GM21360 (cell line): ENCODE measurements around the gene ASB5.
"Not testable (repeated sequence)": the region's sequence is repeated elsewhere in the genome, so short reads cannot be mapped to it uniquely, and the experiment has no call there.

ENCODE experiments used
- ATAC-seq: cut with Tn5 transposase; IDR thresholded peaks from one replicate; pipeline ENCODE4 v1.9.1; 2021; ENCODE audit warnings: mild to moderate bottlenecking, moderate library complexity; ENCODE audit not compliant: unreplicated experiment

ASB5 gene

DNA sequence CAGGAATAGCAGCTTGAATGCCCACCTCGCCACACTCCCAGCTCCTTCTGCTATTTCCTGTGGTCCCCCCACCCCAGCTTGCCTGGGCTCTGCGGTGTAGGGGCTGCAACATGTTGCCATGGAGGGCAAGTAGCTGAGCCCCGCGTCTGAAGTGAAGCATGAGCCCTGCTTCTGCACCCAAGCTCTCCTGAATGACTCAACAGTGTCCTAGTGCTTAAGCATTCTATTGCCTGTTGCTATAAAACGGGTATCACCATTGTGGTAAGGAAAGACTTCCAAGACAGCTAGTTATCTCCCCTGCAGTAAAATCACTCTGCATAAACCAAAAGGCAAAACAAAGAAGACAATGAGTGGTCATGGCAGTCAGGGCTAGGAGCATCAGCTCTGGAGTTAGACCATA is 42.3 kb downstream of the ASB5 start:
- no peak for ATAC-seq

DNA sequence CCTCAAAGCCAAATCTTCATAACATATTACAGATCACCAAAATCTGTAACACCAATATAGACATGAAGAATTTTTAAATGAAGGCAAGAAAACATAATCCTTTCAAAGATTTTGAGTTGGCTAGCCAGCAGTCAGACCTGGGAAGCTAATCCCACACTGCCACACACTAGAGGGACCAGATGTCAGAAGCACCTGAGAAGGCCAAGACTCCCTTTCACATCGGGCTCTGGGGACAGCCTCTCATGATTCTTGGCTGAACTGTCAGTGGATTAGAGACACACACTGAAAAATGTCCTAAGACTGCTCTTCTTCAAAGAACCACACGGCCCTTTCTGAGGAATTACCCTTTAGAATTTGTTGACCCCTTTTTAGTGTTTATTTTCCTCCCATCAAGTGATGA is 45.5 kb downstream of the ASB5 start:
- no peak for ATAC-seq

DNA sequence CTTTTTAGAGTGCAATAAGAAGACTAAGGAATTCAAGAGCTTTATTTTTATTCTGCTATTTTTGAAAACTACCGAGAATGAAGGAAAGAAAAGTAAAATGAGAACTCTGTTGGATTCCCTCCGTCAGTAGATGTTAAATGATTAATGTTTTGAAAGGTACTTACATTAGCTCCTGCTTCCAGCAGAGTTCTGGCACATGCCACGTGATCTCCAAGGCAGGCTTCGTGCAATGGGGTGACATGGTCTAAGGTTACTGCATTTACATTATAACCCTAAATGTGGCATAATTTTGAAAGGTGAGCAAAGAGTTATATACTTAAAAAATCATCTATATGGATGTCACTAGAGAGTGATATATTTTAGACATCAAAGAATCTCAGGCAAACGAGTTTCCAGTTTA is 46.9 kb downstream of the ASB5 start:
- ATAC-seq: no peak

DNA sequence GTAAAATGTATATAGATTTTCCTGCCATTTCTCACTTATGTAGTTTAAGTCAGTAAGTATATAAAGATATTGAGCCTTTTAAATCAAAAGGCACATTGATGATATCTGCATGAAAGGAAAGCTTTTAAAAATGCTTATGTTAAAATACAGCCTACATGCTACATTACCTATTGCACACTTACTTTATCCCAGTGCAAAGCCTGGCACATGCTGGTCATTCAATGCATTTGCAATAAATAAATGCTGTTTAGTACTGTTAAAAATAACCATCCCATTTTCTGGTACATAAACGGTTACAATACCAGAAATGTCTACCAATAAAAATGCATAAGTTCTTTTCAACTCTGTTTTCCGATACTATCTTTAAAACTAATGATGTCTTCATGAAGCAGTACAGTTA is 51.5 kb downstream of the ASB5 start:
- no peak for ATAC-seq

DNA sequence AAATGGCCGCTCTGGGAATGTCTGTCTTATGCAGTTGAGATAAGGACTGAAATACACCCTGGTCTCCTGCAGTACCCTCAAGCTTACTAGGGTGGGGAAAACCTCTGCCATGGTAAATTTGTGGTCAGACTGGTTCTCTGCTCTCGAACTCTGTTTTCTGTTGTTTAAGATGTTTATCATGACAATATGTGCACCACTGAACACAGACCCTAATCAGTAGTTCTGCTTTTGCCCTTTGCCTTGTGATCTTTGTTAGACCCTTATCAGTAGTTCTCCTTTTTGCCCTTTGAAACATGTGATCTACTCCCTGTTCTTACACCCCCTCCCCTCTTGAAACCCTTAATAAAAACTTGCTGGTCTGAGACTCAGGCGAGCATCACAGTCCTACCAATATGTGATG is 56.7 kb downstream of the ASB5 start:
- ATAC-seq: not testable (repeated sequence)

DNA sequence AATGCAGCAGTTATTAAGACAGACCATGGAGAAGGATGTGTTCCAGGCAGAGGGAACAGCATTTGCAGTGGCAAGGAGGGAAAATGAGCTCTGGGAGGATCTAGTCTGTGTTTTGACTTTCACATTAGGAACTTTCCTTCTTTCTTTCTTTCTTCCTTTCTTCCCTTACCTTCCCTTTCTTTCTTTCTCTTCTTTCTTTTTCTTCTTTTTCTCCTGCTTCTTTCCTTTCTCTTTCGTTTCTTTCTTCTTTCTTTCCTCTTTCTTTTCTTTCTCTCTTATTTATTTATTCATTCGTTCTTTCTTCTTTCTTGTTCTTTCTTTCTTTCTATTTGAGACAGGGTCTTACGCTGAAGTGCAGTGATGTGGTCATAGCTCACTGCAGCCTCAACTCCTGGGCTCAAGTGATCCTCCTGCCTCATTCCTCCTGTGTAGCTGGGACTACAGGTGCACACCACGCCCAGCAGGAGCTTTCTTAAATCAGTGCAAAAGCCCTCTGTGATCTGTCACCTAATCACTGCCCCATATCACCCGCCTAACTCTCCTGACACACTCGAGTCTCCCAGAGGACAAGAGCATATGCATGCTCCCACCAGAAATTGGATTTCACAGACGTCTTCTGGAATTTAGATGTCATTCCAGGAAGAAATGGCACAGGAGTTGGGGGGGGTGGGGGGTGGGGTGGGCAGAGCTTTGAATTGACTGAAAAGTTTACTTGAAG is 58.3 kb downstream of the ASB5 start:
- ATAC-seq: no peak

DNA sequence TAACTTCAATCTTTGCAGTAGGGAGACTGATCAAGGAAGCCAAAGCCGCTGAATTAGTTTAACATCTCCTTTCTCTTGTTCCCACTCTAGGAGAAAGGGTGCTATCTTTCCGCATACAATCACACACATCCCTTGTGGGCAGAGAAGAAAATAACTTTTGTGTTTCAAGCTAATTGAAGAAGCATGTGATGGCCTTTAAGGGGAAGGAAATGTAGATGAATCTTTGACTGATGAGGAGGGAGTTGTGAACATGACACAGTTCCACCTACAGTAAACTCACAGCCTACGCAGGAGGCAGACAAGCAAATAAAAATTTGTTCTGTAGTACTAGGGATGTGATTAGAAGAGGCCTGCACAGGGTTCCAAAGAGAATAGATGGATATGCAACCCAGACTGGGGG is 58.9 kb downstream of the ASB5 start:
- ATAC-seq: no peak

DNA sequence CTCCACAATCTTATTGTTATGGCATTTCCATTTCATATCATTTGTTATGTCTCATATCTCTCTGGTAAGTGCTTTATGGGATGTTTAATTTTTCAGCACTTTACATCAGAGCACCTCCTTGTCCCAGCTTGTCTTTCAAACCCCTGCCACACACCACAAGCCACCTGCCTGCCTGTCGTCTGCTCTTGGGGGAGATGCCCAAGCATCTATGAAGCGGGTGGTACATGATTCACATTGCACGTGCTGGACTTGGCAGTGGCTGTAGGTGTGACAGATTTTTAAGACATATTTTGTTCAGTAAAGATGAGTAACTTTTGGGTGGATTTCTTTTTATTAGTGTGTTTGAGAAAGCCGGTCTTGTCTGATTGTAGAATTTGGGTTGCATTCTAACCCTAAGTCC is 59.5 kb downstream of the ASB5 start:
- ATAC-seq: no peak

DNA sequence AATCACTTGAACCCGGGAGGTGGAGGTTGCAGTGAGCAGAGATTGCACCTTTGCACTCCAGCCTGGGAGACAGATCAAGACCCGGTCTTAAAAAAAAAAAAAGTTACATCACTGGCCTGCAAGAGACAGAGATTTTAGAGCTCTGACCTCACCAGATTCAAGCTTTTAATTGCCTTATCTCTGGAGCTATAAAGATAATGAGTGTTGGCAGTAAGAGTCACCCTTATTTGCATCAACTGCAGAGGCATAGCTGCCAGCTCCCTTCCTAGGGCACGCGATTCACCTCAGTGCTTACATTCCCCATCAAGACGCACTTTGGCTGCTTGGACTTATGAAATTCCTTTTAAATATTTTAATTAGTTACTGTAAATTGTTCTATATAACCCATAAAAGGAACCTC is 61.2 kb downstream of the ASB5 start:
- no peak for ATAC-seq

DNA sequence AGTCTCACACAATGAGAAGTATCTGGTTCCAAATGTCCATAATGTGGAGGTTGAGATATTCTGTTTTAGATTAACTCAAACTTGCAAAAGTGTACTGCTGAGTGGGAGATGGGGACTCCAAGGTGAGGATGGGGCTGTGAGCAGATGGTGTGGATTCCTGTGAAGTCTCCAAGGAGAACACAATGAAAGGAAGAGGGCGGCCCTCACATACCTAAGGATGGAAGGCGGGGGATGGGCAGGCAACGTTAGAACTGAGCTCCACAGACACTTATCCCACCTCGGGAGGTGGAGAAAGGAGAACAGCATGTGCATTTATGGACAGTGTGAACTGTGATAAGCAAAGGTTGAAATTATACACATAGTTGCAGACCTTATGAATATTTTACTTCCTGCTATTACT is 63.7 kb downstream of the ASB5 start:
- no peak for ATAC-seq

DNA sequence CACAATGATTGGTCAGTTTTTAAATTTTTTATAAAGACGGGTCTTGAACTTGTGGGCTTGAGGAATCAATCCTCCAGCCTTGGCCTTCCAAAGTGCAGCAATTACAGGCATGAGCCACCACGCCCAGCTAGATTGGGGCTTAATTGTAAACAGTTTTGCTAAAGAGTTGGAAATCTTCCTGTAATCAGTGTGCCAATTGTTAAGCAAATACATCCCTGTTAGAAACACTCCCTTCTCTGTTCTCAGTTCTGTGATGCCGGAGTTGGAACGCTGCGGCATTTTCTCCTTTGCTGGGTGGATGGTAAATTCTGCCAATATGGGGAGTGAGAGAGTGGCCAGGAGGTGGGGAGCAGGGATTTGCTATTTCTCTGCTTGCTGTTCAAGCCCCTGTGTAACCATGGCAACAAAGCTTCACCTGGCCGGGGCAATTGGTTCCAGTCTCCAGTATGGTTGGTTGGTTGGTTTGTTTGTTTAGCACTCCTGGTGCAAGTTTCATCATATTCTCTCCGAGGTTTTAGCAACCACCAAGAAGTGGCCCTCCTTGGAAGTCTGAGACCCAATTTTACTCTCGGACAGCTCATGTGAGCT is 70.6 kb downstream of the ASB5 start:
- no peak for ATAC-seq

DNA sequence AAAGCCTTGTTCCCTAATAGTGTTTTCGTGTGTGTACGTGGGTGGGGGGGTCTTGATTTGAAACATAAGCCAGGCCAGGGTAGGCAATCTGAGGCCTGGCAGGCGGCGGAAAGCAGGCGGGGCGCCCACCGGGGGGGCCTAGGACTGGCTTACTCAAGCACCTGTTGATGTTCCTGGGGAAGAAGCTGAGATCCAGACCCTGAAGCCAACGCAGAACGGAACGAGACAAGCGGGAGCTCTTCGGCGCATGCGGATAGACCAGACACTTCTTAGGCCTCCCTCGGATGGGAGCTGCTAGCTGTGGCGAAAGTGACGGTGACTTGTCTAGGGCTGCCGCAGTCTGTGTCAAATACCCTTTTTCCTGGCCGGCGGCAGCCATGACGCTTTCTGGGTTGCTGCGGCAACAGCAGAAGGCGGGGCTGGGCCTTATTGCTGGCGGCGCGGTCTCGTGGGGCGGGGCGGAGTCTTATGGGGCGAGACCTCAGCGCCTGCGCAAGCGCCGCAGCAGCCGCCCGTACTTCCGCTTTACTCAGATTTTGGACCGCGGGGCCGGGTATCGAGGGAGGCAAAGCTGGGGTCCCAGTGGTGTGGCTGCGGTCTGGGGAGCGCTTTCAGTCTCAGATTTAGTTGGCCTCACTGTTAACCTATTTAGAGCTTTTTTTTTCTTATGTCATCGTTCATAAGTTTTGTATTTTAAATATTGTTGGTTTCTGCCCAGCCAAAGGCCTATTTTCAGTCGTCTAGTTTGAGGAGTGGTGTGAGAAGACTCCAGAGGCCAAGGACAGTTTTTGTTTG is 73.6 kb downstream of the ASB5 start, which contains the start of gene SPATA4:
Gene SPATA4 (minus strand): TSS at position 402 of the 795 bp plus-strand sequence. CDS start 23 bp downstream, at position 379.
- peak; percentile 98 for ATAC-seq

DNA sequence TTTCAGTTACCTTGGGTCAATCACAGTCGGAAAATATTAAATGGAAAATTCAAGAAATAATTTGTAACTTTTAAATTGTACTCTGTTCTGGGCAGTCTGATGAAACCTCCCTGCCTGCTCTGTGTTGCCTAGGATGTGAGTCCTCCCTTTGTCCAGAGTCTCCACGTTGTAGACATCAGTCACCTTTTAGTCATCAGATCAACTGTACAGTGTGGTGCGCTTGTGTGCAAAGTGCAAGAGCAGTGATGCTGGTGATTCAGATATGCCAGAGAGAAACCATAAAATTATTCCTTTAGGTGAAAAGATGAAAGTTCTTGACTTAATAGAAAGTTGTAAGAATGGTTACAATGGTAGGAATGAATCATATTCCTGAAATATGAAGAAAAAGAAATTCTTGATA is 75.1 kb downstream of the ASB5 start:
- ATAC-seq: no peak

DNA sequence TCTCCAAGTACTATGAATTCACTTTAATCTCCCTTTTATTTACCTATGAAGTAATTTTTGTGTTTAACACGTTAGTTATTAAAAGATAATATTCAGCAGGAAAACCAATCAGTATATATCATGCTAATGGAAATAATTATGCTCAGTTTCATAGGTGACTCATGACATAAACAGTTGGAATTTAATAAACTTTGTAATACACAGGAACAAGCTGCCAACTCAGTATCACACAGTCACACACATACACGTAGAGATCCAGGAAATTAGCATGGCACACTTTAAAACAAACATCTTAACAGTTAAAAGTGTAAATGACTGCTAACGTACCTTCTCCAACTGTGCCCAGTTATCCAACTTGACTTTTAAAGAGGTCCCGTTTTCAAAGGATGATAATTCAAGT is 75.9 kb downstream of the ASB5 start:
- no peak for ATAC-seq

DNA sequence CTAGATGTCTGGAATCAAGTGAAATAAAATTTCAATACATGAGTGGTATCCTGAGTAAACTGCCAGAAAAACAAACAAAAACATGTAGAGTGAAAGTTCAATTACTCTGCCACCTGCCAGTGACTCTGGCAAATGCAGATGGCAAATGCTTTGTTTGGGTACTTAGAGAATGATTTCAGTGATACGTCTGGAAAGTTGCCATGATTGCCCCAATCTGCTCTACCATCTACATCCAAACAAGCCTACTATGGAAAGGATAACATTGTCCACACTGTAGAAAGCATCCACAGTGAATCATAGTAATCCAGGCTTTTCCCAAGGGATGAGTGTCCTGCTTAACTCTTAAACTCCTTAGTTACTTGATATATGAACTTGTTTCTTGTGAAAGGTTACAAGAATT is 77.0 kb downstream of the ASB5 start:
- ATAC-seq: no peak

DNA sequence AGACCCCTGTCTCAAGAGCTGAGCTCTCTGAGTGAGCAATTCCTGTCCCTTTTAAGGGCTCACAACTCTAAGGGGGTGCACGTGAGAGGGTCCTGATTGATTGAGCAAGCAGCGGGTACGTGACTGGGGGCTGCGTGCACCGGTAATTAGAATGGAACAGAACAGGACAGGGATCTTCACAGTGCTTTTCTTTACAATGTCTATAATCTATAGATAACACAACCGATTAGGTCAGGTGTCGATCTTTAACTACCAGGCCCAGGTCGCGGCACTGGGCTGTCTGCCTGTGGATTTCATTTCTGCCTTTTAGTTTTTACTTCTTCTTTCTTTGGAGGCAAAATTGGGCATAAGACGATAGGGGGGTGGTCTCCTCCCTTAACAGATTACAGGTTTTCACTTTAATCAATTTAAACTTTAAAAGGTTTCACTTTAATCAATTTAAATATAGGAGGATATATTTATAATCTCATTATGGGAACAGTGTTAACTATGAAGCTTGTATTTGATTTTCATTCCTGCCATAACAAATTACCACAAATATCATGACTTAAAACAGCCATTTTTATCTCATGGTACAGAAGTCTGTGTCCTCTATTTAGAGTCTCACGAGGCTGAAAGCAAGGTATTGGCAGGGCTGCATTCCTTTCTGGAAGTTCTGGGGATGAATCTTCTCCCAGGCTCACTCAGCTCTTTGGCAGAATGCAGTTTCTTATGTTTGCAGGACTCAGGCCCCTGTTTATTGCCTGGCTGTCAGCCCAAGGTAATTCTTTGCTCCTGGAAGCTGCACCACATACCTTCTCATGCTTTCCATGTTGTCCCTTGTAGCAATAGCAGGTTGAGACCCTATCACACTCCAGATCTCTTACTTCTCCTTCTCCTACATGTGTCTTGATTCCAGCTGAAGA is 78.9 kb downstream of the ASB5 start:
- ATAC-seq: no peak

DNA sequence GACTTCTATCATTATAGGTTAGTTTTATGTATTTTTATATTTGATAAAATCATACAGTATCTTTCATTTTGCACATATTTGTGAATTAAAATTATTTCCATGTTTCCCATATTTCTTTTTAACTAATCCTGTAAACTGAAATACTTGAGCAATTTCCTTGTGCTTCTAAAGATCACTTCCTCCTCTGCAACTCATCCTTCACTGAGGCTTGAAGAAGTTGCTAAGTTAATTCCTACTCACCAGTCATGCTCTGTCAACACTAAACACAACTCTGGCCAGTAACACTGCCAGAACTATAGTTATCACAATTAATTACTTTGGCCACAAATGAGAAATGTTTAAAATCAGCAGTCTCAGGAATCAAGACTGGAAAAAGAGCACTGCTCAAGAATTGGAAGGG is 80.4 kb downstream of the ASB5 start:
- no peak for ATAC-seq

DNA sequence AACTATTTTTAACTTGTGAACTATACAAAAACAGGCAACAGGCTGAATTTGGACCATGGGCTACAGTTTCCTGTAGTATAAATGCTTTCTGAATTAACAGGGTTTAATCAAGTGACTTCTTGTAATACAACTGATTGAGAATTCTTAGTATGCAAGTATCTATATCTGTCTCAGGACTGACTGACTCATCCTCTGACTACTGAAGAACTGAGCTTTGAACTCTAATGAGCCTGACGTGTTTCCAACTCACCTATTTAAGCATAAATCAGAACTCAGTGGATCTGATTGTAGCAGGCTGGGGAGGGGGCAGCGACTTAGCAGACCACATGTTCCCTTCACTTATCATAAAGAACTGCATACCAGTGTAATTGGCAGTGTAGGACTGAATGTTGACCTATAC is 81.4 kb downstream of the ASB5 start:
- peak; percentile 52 for ATAC-seq

DNA sequence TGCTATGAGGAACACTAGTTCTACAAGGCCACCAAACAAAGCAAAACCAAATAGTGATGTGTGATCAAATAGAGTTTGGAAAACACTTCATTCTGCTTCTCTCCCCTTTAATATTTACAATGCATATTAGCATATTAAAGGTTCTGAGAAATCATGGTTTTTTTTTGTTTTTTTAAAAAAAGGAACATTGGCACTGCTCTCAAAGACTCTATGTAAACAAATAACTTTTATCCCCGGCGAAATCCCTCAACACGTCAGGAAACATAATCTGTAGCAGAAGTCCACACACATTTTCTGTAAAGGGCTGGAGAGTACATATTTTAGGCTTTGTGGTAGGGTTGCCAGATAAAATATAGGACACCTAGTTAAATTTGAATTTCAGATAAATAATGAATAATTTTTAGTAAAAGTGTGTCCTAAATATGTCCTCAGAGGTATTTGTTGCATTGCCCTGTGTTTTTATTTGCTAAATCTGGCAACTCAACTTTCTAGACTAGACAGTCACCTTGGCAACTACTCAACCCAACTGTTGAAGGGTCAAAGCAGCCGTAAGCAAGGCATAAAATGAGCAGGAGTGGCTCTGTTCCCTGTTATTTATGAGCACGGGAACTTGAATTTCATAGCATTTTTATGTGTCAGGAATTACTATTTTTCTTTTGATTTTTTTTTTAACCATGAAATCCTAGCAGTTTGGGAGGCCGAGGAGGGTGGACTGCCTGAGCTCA is 82.2 kb downstream of the ASB5 start:
- no peak for ATAC-seq

DNA sequence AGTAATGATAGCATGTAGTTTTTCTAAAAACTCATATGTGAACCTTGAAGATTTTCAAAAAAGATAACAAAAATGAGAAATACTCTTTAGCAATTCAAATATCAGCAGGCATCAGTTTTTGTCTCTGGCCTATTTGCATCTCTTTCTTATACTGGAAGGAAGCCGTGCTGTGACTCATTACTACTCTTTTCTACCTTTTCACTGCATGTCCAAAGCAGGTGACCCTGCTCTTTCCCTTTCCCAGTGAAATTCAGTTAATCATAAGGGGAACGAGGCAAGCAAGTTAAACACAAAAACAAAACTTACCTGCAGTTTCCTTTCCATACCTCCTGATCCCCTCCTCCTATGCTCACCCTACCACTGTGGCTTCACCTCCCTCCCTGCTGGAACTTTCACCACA is 83.0 kb downstream of the ASB5 start:
- peak; percentile 46 for ATAC-seq
